ENCODE results near the gene RABGAP1L.

- TF ChIP-seq CTCF (IDR thresholded peaks at IDR 0.05) (no peak), POLR2A (IDR thresholded peaks at IDR 0.05) (no peak)
Observed at GRCh38 chr1:174623324-174624035, 464.2 kb downstream of the RABGAP1L start.
